Adrenal gland (tissue), 12 donors: ENCODE measurements around the gene RAB9A. TPM values are rescaled to one million over a fixed set of nuclear protein-coding genes. Genes with fewer than 3 reads are reported as not detected.

ENCODE experiments used
- DNase-seq, 7 donors: peaks; one replicate each; pipeline ENCODE4 v3.0.0-alpha.2; 2019 to 2020
- H3K27ac ChIP-seq, 5 donors: fragments of 200-600 bp; sonication (generic) in 4 of 5; 1 replicate in 3 of 5; 2 replicates in 2 of 5; pipeline versions ENCODE4 v1.5.1 to v1.8.0; 2016 to 2020; ENCODE audit warnings: mild to moderate bottlenecking in 1 of 5
- H3K27me3 ChIP-seq: fragments of 200-600 bp; 2 replicates; pipeline ENCODE4 v1.8.0; 2021
- H3K36me3 ChIP-seq, 2 donors: fragments of 200-600 bp; replicated peaks in 1 of 2; 1 replicate in 1 of 2; 2 replicates in 1 of 2; pipeline versions ENCODE4 v1.5.1 to v1.8.0; 2018 to 2022
- H3K4me1 ChIP-seq, 2 donors: fragments of 200-600 bp; replicated peaks in 1 of 2; 1 replicate in 1 of 2; 2 replicates in 1 of 2; pipeline versions ENCODE4 v1.5.1 to v1.8.0; 2018 to 2021
- H3K4me3 ChIP-seq, 4 donors: fragments of 200-600 bp; sonication (generic) in 3 of 4; one replicate each; pipeline ENCODE4 v1.5.1; 2016 to 2018
- H3K9me3 ChIP-seq, 3 donors: fragments of 200-600 bp; sonication (generic) in 1 of 3; replicated peaks in 1 of 3; 1 replicate in 2 of 3; 2 replicates in 1 of 3; pipeline versions ENCODE4 v1.5.1 to v1.8.0; 2016 to 2021
- POLR2A ChIP-seq, 2 donors: fragments of 450-650 bp; IDR thresholded peaks; one replicate each; pipeline ENCODE4 v1.6.1; 2017; ENCODE audit warnings: antibody characterized with exemption in 2 of 2, mild to moderate bottlenecking in 2 of 2, moderate library complexity in 1 of 2
- WGBS, 4 donors: extraction: QIAGEN DNeasy Blood & Tissue Kit in 2 of 4; methylation state at CpG; one replicate each; pipeline versions ENCODE4 v1.1.5 to v1.1.7; 2013 to 2017; 5-methylcytosine and 5-hydroxymethylcytosine counted together
- intact Hi-C, 2 donors: fragments of 100-400 bp; cut with DNase I; formaldehyde crosslinking; loops; one replicate each; pipeline versions ENCODE4 v1.14.1 to v1.15.0; 2022 to 2023
- polyA plus RNA-seq, 3 donors: library from polyadenylated mRNA; stranded (reverse); fragments of 200-250 nt in 2 of 3; fragments of 350-450 nt in 1 of 3; fragmentation: Illumina TruSeq in 1 of 3; extraction: RNeasy Lipid Tissue Mini Kit (QIAGEN cat#74804) in 1 of 3; gene quantifications; one replicate each; pipeline ENCODE4 v1.2.3, GENCODE V29; 2013 to 2014
- total RNA-seq, 9 donors: library from RNA; depleted of rRNA in 4 of 9; stranded (reverse); fragments of >200 nt in 4 of 9; fragments of 120-200 nt in 1 of 9; fragmentation: NEBNext Ultra II Directional in 1 of 9; extraction: Animal tissue kit (Norgen Biotek cat#: 25700) in 1 of 9; gene quantifications; one replicate each; pipeline versions ENCODE4 v1.1.0 to v1.2.4, GENCODE V29; 2013 to 2023
- TF ChIP-seq, protein P1 (sequence below), 6 experiments: fragments of 450-650 bp in 4 of 6; fragments of 200-600 bp in 2 of 6; sonication (generic) in 1 of 6; IDR thresholded peaks; 1 replicate in 5 of 6; 2 replicates in 1 of 6; pipeline versions ENCODE4 v1.5.1 to v1.8.0; 2016 to 2021; ENCODE audit warnings: antibody characterized with exemption in 6 of 6, mild to moderate bottlenecking in 2 of 6, moderate library complexity in 1 of 6
- donor health status: healthy with polysubstance abuse.
- donor health status: Bipolar disorder and iron deficiency.
- donor health status: DM: yes; HTN: yes; CAD: no.
- donor health status: DM: no; HTN: no; CAD: no.
- donor health status: DM: no; HTN: no; CAD: no.
- donor health status: DM: yes; HTN: yes; CAD: no.

RAB9A gene
- total and polyA plus RNA-seq, 12 donors: 23.8 to 153 (median 66.9) TPM

DNA sequence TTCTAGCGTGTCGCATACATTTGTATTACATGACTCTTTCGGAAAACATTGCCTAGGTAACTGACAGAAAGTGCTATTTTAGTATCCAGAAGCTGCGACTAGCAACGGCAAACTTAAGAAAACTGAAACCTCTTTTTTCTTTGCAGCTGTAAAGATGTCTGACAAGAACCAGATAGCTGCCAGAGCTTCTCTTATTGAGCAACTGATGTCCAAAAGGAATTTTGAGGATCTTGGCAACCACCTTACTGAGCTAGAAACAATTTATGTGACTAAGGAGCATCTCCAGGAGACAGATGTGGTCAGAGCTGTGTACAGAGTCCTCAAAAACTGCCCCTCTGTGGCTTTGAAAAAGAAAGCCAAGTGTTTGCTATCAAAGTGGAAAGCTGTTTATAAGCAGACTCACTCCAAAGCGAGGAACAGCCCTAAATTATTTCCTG, 26.6 kb upstream of the RAB9A start:
- no peaks in the 10 kb centered on the region for H3K9me3 ChIP-seq
- DNase-seq: no peak
- H3K4me1 ChIP-seq: peaks cover 0 to 16% of the 10 kb centered on the region in 2 donors
- no peaks in the 10 kb centered on the region for H3K36me3 ChIP-seq
- WGBS, 4 donors: 63 to 77% (median 69%) methylated on average over 6 of the region's 6 CpGs
- no peak for TF ChIP-seq POLR2A (IDR thresholded peaks at IDR 0.05)
- TF ChIP-seq, protein P1, sequence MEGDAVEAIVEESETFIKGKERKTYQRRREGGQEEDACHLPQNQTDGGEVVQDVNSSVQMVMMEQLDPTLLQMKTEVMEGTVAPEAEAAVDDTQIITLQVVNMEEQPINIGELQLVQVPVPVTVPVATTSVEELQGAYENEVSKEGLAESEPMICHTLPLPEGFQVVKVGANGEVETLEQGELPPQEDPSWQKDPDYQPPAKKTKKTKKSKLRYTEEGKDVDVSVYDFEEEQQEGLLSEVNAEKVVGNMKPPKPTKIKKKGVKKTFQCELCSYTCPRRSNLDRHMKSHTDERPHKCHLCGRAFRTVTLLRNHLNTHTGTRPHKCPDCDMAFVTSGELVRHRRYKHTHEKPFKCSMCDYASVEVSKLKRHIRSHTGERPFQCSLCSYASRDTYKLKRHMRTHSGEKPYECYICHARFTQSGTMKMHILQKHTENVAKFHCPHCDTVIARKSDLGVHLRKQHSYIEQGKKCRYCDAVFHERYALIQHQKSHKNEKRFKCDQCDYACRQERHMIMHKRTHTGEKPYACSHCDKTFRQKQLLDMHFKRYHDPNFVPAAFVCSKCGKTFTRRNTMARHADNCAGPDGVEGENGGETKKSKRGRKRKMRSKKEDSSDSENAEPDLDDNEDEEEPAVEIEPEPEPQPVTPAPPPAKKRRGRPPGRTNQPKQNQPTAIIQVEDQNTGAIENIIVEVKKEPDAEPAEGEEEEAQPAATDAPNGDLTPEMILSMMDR (IDR thresholded peaks at IDR 0.05): no peak
- H3K27ac ChIP-seq: peak overlapping the region in 1 of 5 donors; percentile 8
- no peak overlapping the region for H3K4me3 ChIP-seq
- intact Hi-C loops: no loop called here
- no peaks in the 10 kb centered on the region for H3K27me3 ChIP-seq

DNA sequence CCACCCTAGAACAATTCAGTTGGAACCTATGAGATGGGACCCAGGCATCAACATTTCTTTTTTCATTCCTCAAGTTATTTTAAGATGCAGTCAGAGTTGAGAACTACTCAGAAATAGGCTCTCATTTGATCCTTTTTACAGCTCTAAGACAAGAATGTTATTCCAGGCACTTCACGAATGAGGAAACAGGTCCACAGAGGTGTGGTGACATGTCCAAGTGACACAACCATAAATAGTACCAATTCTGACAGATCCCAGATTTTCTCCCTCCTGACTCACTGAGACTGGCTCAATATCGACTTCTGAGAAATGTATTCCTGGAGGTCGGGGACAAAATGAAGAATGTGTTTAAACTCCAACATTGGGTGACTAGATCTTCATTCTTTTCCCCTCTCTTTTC, 24.9 kb upstream of the RAB9A start:
- DNase-seq: no peak
- Histone ChIP-seq H3K27me3 (no peaks in the 10 kb centered on the region), H3K27ac (peak overlapping the region in 1 of 5 donors; percentile 20), H3K4me3 (no peak overlapping the region), H3K9me3 (no peaks in the 10 kb centered on the region), H3K36me3 (no peaks in the 10 kb centered on the region), H3K4me1 (peaks cover 0 to 16% of the 10 kb centered on the region in 2 donors)
- intact Hi-C loops: no loop called here
- 33 to 75% (median 63%) methylated on average over 3 of the region's 3 CpGs for WGBS, 4 donors
- no peak for TF ChIP-seq POLR2A (IDR thresholded peaks at IDR 0.05)
- TF ChIP-seq, protein P1 (IDR thresholded peaks at IDR 0.05): no peak

DNA sequence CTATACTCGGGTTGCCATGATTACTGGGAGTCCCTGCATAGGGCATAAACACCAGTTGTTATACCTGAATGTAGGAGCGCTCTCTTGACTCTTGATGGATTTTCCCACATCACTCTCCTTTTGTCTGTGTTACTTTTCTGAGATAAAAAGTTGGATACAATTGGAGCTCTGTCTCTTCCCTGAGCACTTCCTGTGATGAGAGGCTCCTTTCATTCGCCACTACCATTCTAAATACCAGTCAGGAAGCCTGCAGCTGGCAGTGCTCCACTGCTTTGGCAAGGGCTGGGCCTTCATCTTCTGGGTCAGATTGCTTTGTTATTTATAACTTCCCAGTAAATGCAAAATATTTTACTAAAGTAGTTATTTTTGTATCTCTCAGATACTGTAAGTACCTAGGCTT, 22.1 kb upstream of the RAB9A start:
- intact Hi-C loops: no loop called here
- no peak overlapping the region for H3K27ac ChIP-seq
- DNase-seq: peak; percentile 33 to 76 (median 68)

DNA sequence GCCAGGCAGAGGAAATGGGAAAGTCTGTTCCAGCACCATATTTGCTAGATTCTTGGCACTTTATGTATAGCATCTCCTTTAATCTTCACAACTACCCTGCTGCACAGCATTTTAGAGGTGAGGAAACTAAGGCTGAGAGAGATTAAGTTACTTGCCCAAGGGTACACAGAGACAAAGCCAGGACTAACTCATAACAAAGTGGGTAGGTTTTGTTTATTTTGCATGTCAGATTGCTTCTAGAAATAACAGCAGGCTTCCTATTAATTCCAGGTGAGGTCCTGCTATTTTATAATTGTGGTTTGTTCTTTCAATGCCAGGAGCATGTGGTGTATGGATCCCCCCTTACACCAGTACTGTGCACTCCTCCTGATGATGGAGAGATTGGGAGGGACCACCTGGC, 21.0 kb upstream of the RAB9A start:
- Histone ChIP-seq H3K4me1 (peaks cover 0 to 13% of the 10 kb centered on the region in 2 donors), H3K27ac (no peak overlapping the region), H3K27me3 (peaks cover 4% of the 10 kb centered on the region), H3K4me3 (no peak overlapping the region), H3K9me3 (no peaks in the 10 kb centered on the region), H3K36me3 (no peaks in the 10 kb centered on the region)
- TF ChIP-seq, protein P1 (IDR thresholded peaks at IDR 0.05): no peak
- TF ChIP-seq POLR2A (IDR thresholded peaks at IDR 0.05): no peak
- DNase-seq: no peak
- intact Hi-C loops: no loop called here

More for the DNA sequence above, 22.1 kb upstream of the RAB9A start:
- no peak overlapping the region for H3K4me3 ChIP-seq
- no peaks in the 10 kb centered on the region for H3K9me3 ChIP-seq
- WGBS, 4 donors: 53 to 72% (median 64%) methylated on average over 3 of the region's 3 CpGs
- no peaks in the 10 kb centered on the region for H3K27me3 ChIP-seq
- no peaks in the 10 kb centered on the region for H3K36me3 ChIP-seq
- H3K4me1 ChIP-seq: peaks cover 0 to 13% of the 10 kb centered on the region in 2 donors
- TF ChIP-seq POLR2A (IDR thresholded peaks at IDR 0.05): no peak
- TF ChIP-seq, protein P1 (IDR thresholded peaks at IDR 0.05): no peak
